Measurements from ENCODE around the gene LDLRAP1.

LDLRAP1 gene

DNA sequence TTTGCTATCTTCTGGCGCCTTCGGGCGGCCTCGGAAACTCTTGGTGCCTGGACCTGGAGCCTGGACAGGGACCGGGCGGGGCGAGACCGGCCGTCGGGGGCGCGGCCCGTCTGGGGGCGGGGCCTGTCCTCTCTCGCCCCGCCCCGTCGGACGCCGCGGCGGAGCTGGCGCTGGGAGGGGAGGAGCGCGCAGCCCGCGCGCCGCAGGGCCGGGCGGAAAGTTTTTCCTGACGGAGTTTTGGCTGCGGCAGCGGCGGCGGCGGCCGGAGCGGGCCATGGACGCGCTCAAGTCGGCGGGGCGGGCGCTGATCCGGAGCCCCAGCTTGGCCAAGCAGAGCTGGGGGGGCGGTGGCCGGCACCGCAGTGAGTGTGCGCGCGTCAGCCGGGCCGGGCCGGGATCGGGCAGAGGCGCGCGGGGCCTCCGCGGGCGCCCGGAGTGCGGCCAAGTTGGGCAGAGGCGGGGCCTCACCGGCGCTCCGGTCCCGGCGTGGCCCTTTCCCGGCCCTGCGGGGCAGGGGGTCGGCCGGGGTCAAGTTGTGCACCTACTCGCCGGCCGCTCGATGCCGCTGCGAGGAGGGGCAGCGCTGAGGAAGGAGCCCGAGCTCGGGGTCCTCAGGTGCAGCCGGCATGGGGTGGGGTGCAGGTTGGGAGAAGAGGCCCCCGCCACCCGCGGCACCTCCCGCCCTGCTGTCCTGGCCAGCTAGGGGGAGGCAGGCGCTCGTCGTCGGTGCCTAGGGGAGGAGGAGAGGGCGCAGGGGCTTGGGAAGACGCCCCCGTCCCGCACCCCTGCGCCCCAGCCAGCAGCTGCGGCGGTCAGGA is at the start of gene LDLRAP1:
Gene LDLRAP1, plus strand, starts transcription at position 182 of the 818 bp plus-strand sequence. Its CDS starts 93 bp downstream, at position 275.
- no peak within 1 kb of the TSS for H3K27ac ChIP-seq
- H3K27me3 ChIP-seq (ENCODE audit: insufficient read depth, low read depth): no peaks in the 10 kb centered on the region

GRCh38 chr1:25494952-25495351 is 48.5 kb upstream of the LDLRAP1 start:
- H3K4me2 ChIP-seq: no peak overlapping the region
- no peaks in the 10 kb centered on the region for H3K79me2 ChIP-seq (ENCODE audit: insufficient read depth, low read depth)
- no peaks in the 10 kb centered on the region for H4K20me1 ChIP-seq (ENCODE audit: insufficient read depth)
- TF ChIP-seq, protein P1, sequence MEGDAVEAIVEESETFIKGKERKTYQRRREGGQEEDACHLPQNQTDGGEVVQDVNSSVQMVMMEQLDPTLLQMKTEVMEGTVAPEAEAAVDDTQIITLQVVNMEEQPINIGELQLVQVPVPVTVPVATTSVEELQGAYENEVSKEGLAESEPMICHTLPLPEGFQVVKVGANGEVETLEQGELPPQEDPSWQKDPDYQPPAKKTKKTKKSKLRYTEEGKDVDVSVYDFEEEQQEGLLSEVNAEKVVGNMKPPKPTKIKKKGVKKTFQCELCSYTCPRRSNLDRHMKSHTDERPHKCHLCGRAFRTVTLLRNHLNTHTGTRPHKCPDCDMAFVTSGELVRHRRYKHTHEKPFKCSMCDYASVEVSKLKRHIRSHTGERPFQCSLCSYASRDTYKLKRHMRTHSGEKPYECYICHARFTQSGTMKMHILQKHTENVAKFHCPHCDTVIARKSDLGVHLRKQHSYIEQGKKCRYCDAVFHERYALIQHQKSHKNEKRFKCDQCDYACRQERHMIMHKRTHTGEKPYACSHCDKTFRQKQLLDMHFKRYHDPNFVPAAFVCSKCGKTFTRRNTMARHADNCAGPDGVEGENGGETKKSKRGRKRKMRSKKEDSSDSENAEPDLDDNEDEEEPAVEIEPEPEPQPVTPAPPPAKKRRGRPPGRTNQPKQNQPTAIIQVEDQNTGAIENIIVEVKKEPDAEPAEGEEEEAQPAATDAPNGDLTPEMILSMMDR (conservative IDR thresholded peaks at IDR 0.05; ENCODE audit: low read depth, low read length): no peak
- no peak overlapping the region for H3K27ac ChIP-seq
- no peaks in the 10 kb centered on the region; the same call in 1 of the 2 replicates for H3K36me3 ChIP-seq (ENCODE audit: insufficient read depth)
- no peaks in the 10 kb centered on the region for H3K27me3 ChIP-seq (ENCODE audit: insufficient read depth, low read depth)
- peaks cover 23% of the 10 kb centered on the region for H3K4me1 ChIP-seq (ENCODE audit: low read depth, poor library complexity, severe bottlenecking)
- no peak overlapping the region for H2AFZ ChIP-seq (ENCODE audit: low read depth)
- H3K9ac ChIP-seq: no peak overlapping the region
- H3K4me3 ChIP-seq (IDR thresholded peaks at IDR 0.05; ENCODE audit: insufficient read depth, low read depth, low read length): no peak overlapping the region

More for the DNA sequence above, at the start of gene LDLRAP1:
- Histone ChIP-seq H3K4me1 (ENCODE audit: low read depth, poor library complexity, severe bottlenecking) (peaks cover 45% of the 10 kb centered on the region), H3K36me3 (ENCODE audit: insufficient read depth) (no peaks in the 10 kb centered on the region), H4K20me1 (ENCODE audit: insufficient read depth) (no peaks in the 10 kb centered on the region), H3K4me3 (IDR thresholded peaks at IDR 0.05; ENCODE audit: insufficient read depth, low read depth, low read length) (peak within 1 kb of the TSS; percentile 73), H3K79me2 (ENCODE audit: insufficient read depth, low read depth) (peaks cover 46% of the 10 kb centered on the region), H3K9ac (peak within 1 kb of the TSS; percentile 53), H3K4me2 (peak within 1 kb of the TSS; percentile 88), H2AFZ (ENCODE audit: low read depth) (peak within 1 kb of the TSS; percentile 91)
- TF ChIP-seq, protein P1 (conservative IDR thresholded peaks at IDR 0.05; ENCODE audit: low read depth, low read length): no peak

DNA sequence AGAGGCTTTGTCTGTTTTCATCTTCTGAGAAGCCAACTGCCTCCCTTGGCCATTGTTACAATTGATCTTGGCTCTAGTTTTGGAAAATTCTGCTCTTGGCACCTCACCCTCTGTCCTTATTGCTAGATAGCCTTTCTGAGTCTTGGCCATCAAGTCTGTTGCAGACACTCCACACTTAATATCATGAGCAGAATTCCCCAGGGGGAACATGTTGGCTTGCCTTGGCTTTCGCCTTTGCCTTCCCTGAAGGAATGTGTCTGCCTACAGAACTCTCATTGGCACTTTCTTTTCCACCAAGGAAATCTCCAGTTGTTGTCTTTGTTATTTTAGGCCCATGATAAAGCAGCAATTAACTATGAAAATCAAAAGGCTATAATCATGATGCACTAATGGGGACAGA is 42.7 kb upstream of the LDLRAP1 start:
- Histone ChIP-seq H3K27me3 (ENCODE audit: insufficient read depth, low read depth) (no peaks in the 10 kb centered on the region), H3K27ac (no peak overlapping the region), H4K20me1 (ENCODE audit: insufficient read depth) (no peaks in the 10 kb centered on the region), H3K9ac (no peak overlapping the region), H3K4me3 (IDR thresholded peaks at IDR 0.05; ENCODE audit: insufficient read depth, low read depth, low read length) (no peak overlapping the region), H2AFZ (ENCODE audit: low read depth) (no peak overlapping the region), H3K79me2 (ENCODE audit: insufficient read depth, low read depth) (no peaks in the 10 kb centered on the region), H3K4me1 (ENCODE audit: low read depth, poor library complexity, severe bottlenecking) (peaks cover 54% of the 10 kb centered on the region), H3K36me3 (ENCODE audit: insufficient read depth) (no peaks in the 10 kb centered on the region), H3K4me2 (no peak overlapping the region)
- TF ChIP-seq, protein P1 (conservative IDR thresholded peaks at IDR 0.05; ENCODE audit: low read depth, low read length): no peak

DNA sequence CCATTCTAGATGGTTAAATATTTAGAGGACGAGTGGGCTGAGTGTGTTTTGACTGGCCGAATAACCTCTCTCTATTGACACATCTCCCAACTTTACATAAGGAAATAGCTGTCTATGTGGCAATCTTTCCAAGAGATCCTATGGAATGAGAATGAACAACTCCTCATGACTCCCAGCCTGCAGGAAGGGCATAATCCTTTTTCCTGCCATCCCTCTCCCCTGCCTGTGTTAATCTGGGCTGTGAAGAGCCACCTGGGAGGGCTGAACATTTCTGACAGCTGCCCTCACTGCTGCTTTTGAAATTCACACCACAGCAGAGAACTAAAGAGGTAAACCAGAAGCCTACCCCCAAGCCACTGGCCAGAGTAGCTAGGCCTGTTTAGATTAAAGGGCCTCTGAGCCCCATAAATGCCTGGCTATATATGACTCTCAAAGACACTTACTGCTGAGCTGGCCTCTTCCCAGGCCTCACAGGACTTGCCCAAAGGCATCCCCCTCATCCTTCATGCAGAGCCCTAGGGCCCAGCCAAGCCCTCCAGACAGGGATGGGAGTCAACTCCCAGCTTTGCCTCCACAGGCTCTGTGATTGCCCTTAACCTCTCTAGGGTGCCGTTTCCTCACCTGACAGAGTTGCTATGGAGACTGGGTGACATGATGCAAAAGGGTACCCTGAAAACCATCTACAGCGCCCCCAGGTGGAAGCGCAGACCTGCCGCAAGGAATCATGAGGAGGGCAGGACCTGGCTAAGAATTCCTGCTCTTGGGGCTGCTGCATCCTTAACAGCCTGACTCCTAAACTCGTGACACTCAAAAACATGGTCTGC is 42.0 kb upstream of the LDLRAP1 start:
- no peak overlapping the region for H3K9ac ChIP-seq
- peaks cover 54% of the 10 kb centered on the region for H3K4me1 ChIP-seq (ENCODE audit: low read depth, poor library complexity, severe bottlenecking)
- no peak overlapping the region for H3K4me2 ChIP-seq
- H4K20me1 ChIP-seq (ENCODE audit: insufficient read depth): no peaks in the 10 kb centered on the region
- no peak overlapping the region for H3K27ac ChIP-seq
- H3K36me3 ChIP-seq (ENCODE audit: insufficient read depth): no peaks in the 10 kb centered on the region
- TF ChIP-seq, protein P1 (conservative IDR thresholded peaks at IDR 0.05; ENCODE audit: low read depth, low read length): peak; percentile 33; the same call in 1 of the 2 replicates
- H3K27me3 ChIP-seq (ENCODE audit: insufficient read depth, low read depth): no peaks in the 10 kb centered on the region
- H3K79me2 ChIP-seq (ENCODE audit: insufficient read depth, low read depth): no peaks in the 10 kb centered on the region
- H3K4me3 ChIP-seq (IDR thresholded peaks at IDR 0.05; ENCODE audit: insufficient read depth, low read depth, low read length): no peak overlapping the region
- H2AFZ ChIP-seq (ENCODE audit: low read depth): no peak overlapping the region
